Measurements from ENCODE around the gene MICALL2. TPM values are rescaled to one million over a fixed set of nuclear protein-coding genes. Genes with fewer than 3 reads are reported as not detected.

Gene MICALL2
- total RNA-seq, 2 experiments from 2014 or later = 2.1 to 2.3 TPM

DNA sequence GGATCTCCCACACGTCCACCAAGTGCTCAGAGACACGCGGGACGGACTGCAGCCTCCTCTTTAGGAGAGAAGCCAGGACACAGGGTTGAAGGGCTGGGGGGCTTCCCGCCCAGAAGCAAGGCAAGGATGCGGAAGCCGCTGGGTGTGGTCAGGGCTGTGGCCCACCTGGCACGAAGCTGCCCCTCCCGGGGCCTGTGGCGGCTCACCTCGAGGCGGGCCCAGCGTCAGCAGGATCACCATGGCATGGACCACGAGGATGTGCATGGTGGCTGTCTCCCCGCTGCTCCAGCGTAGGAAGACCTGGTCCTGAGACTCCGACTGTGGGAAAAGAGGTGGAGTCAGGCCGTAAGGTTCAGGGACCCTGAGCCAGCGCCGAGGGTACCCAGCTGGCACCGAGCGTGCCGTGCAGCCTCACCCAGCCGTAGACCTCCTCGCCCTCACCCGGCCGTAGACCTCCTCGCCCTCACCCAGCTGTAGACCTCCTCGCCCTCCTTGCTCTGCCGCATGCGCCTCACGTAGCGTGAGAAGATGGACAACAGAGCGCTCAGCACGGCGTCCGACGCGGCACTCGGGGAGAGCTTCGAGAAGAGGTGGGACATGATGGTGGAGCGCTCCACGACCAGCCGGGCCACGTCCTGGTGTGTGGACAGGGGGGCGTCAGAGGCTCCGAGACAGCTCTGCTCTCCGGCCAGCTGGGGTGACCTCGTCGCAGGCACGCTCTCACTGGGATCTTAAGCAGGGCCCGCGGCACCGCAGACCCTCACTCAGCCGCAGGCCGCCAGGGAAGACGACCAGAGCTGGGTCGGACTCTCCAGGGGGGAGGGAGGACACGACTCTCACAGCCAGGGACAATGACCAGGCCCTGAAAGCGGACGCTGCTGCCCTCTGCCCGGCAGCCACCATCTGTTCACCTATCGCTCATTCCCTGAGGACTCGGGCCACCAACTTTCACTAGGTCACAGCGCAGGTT is 24.6 kb upstream of the MICALL2 start:
- Mint-ChIP-seq H3K4me3 (no peak overlapping the region), H3K27ac (no peak overlapping the region), H3K9me3 (no peaks in the 10 kb centered on the region), H3K36me3 (peaks cover 6% of the 10 kb centered on the region), H3K27me3 (no peaks in the 10 kb centered on the region), H3K4me1 (no peaks in the 10 kb centered on the region)
- no peak for DNase-seq

DNA sequence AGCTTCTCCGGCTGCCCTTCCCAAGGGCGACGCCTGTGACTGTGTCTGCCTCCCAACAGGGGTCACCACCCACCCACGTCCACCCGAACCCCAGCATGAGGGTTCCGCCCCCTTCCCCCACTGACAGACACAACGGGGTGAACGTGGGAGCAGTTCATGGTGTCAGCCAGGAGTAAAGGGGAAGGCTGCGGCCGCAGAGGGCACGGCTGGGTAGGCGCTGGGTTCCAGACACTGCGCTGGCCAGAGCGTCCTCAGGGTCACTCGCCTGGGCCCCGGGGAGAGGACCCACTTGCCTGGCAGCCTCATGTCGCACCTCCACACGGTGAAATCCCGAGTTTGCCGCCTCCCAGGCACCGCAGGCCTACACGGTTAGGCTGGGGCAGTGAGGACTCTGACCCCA is 23.8 kb upstream of the MICALL2 start:
- H3K36me3 Mint-ChIP-seq = peaks cover 4% of the 10 kb centered on the region
- no peak overlapping the region for H3K27ac Mint-ChIP-seq
- H3K27me3 Mint-ChIP-seq = no peaks in the 10 kb centered on the region
- H3K4me1 Mint-ChIP-seq = no peaks in the 10 kb centered on the region
- no peak for DNase-seq
- H3K9me3 Mint-ChIP-seq = no peaks in the 10 kb centered on the region
- no peak overlapping the region for H3K4me3 Mint-ChIP-seq

DNA sequence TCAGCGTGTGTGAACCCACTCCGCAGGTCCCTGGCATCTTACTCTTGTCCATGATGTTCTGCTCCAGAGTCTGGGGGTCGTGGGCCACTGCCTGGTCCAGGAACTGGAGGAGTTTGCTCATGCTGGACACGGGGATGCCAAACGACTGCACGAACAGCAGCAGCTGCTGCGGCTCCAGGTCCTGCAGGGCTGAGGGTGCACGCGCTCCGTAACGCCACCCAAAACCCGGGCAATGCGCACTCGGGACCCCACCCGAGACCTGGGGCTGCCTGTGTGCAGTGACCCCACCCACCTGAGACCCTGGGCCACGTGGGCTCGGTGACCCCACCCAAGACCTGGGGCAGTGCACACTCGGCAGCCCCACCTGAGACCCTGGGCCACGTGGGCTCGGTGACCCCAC is 22.0 kb upstream of the MICALL2 start:
- no peak overlapping the region for H3K27ac Mint-ChIP-seq
- no peaks in the 10 kb centered on the region for H3K9me3 Mint-ChIP-seq
- DNase-seq = no peak
- H3K27me3 Mint-ChIP-seq = no peaks in the 10 kb centered on the region
- H3K36me3 Mint-ChIP-seq = peaks cover 4% of the 10 kb centered on the region
- no peaks in the 10 kb centered on the region for H3K4me1 Mint-ChIP-seq
- H3K4me3 Mint-ChIP-seq = no peak overlapping the region

DNA sequence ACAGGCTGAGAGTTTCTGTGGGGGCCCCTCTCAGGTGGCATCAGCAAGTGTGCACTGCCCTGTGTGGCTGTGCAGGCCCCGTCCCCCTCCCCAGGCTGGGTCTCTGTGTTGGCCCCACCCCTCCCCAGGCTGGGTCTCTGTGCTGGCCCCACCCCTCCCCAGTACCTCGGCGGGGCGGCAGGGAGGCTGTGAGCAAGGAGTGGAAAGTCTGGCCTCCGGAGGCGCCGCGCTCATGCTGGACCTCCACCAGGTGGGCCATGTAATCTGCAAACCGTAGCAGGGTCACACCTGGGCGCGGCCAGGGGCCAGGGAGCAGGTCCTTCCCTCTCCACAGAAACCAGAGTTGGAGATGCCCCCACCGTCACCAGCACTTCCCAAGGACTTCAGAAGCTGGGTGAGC is 21.4 kb upstream of the MICALL2 start:
- no peaks in the 10 kb centered on the region for H3K4me1 Mint-ChIP-seq
- H3K36me3 Mint-ChIP-seq = peaks cover 4% of the 10 kb centered on the region
- no peak overlapping the region for H3K27ac Mint-ChIP-seq
- DNase-seq = no peak
- no peak overlapping the region for H3K4me3 Mint-ChIP-seq
- no peaks in the 10 kb centered on the region for H3K27me3 Mint-ChIP-seq
- H3K9me3 Mint-ChIP-seq = no peaks in the 10 kb centered on the region

DNA sequence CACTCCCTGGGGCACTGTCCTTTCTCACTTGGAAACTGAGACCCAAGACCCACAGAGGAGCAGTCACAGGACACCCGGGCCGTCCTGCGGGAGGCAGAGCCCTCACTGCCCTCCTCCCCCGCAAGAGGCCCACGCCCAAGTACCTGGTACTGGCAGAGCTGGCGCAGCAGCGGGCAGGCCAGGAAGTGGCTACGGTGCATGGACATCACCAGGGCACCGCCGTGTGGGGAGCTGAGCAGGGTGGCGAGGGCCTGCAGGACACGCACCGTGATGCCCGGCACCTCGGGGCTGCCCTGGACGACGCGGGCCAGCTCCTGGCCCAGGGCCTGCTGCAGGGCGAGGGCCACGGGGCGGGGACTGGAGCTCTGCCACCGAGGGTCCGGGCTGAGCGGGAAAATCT is 20.0 kb upstream of the MICALL2 start:
- Mint-ChIP-seq H3K4me1 (peaks cover 2% of the 10 kb centered on the region), H3K27ac (no peak overlapping the region), H3K36me3 (peaks cover 7% of the 10 kb centered on the region), H3K27me3 (no peaks in the 10 kb centered on the region), H3K9me3 (no peaks in the 10 kb centered on the region), H3K4me3 (no peak overlapping the region)
- no peak for DNase-seq

DNA sequence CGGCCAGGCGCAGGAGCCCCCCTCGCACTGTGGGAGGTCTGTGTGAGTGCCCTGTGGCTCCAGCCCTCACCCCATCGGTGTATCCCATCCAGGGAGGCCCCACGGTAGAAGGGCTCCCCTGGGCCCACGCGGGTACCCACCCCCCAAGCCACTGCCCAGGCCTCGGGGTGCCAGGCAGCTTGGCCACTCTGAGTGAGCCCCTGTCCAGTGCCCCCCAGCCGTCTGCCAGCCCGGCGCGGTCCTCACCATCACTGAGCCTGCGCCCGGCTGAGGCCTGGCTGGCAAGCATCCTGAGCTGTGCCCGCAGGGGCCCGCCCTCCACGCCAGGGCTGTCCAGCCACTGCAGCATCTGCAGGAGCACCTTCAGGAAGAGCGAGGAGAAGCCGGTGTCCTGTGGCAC is 19.2 kb upstream of the MICALL2 start:
- no peak for DNase-seq
- H3K4me1 Mint-ChIP-seq = peaks cover 2% of the 10 kb centered on the region
- no peak overlapping the region for H3K4me3 Mint-ChIP-seq
- H3K36me3 Mint-ChIP-seq = peaks cover 5% of the 10 kb centered on the region
- no peak overlapping the region for H3K27ac Mint-ChIP-seq
- H3K27me3 Mint-ChIP-seq = no peaks in the 10 kb centered on the region
- no peaks in the 10 kb centered on the region for H3K9me3 Mint-ChIP-seq

DNA sequence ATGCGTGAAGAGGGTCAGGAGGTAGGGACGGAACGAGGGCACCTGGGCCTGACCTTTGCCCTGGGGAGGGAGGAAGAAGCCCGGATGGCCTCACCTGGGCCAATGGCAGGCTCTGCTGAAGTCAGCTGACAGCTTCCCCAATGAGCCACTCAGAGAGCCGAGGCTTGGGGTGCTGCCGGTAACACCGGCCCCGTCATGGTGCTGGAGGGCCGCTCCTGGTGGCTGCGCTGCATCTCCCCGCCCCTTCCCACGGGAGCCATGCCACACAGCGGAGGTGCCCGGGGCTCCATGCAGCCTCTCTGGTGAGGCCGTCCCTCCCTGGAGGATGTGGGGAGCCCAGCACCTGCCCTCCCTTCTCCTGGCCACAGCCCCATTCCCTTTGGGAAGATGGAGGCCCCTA is 17.6 kb upstream of the MICALL2 start:
- H3K27ac Mint-ChIP-seq = no peak overlapping the region
- H3K4me3 Mint-ChIP-seq = no peak overlapping the region
- H3K27me3 Mint-ChIP-seq = no peaks in the 10 kb centered on the region
- no peaks in the 10 kb centered on the region for H3K9me3 Mint-ChIP-seq
- peaks cover 4% of the 10 kb centered on the region for H3K36me3 Mint-ChIP-seq
- no peak for DNase-seq
- H3K4me1 Mint-ChIP-seq = peaks cover 2% of the 10 kb centered on the region

DNA sequence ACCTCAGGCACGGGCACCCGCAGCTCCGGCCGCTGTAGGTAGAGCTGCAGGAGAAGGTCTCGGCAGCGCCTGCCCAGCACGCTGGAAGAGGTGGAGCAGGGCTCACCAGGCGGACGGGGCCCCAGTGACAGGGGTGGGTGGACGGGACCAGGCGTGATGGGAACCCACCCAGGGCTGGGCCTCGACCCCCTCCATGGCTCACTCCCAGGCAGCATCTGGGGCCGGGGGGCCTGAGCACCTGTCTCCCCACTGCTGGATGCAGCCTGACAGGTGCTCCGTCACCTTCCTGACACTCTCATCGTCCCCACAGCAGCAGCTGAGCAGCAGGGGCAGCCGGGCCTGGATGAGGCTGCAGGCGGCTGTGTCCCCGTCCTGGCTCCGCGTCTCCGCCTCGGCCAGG is 16.7 kb upstream of the MICALL2 start:
- Mint-ChIP-seq H3K9me3 (no peaks in the 10 kb centered on the region), H3K36me3 (peaks cover 4% of the 10 kb centered on the region), H3K27me3 (no peaks in the 10 kb centered on the region), H3K4me1 (peaks cover 2% of the 10 kb centered on the region), H3K27ac (no peak overlapping the region), H3K4me3 (no peak overlapping the region)
- DNase-seq = no peak

DNA sequence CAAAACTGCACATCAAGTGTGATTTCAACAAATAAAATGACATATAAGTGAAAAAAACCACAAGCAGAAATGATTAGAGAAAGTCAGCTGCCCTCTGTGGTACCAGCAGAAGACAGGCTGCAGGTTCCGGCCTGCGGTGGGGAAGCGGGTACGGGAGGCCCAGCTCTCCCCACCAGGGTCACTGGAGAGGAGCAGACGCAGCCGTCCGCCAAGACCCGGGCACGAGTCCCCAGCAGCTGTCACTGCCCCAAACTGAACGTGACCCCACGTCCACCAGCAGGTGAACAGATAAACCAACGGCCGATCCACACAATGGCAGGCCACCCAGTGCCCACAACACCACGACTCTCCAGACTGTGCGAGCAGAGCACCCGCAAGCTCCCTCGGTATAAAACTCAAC is 16.1 kb upstream of the MICALL2 start:
- Mint-ChIP-seq H3K27me3 (no peaks in the 10 kb centered on the region), H3K9me3 (no peaks in the 10 kb centered on the region), H3K36me3 (peaks cover 4% of the 10 kb centered on the region), H3K27ac (no peak overlapping the region), H3K4me1 (peaks cover 2% of the 10 kb centered on the region), H3K4me3 (no peak overlapping the region)
- DNase-seq = no peak

DNA sequence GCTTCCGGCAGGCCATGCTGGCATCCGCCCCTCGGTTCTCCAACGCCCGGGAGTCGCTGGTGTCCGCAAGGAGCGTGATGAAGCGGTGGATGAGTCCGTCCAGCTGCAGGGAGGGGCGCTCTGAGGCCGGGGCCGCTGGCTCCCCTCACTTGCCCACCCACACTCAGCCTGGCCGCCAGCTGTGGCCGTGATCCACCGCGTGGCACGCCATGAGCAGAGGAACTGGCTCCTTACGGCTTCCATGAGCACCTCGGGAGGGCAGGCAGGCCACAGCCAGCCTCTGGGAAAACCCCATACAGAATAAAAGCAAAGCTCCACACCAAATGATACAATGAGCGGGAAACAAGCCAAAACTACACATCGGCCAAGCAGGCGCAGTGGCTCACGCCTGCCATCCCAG is 15.5 kb upstream of the MICALL2 start:
- Mint-ChIP-seq H3K36me3 (peaks cover 4% of the 10 kb centered on the region), H3K4me3 (no peak overlapping the region), H3K4me1 (peaks cover 2% of the 10 kb centered on the region), H3K27me3 (no peaks in the 10 kb centered on the region), H3K27ac (no peak overlapping the region), H3K9me3 (no peaks in the 10 kb centered on the region)
- DNase-seq = no peak

DNA sequence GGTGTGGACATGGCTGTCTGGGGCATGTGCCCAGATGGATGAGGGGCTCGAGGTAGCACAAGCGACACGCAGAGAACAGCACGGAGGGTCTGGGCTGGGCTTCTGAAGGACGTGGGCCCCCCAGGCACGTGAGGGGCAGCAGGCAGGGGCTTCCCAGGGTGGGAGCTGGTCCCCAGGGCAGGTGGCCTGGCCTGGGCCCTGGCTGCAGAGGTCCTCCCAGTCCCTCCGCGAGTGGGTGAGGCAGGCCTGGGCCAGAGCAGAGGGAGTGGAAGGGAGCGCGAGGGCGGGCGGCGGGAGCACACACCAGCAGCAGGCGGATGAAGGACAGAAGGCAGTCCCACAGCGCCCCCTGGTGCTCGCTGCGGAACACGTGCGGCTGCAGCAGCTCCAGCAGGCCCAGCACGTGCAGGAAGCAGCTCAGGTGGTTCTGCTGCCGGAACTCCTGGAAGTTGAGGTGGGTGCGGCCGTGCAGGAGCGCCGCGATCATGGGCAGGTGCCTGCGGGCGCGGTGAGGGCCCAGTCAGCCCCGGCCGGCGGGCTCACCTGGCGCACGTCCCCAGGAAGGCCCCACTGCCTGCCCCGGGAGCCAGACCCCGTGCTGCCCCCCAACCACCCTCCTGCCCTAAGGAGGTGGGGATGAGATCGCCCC is 14.7 kb upstream of the MICALL2 start:
- Mint-ChIP-seq H3K27ac (no peak overlapping the region), H3K4me3 (no peak overlapping the region), H3K9me3 (no peaks in the 10 kb centered on the region), H3K4me1 (peaks cover 2% of the 10 kb centered on the region), H3K27me3 (no peaks in the 10 kb centered on the region), H3K36me3 (peaks cover 4% of the 10 kb centered on the region)
- DNase-seq = peak; percentile 84

DNA sequence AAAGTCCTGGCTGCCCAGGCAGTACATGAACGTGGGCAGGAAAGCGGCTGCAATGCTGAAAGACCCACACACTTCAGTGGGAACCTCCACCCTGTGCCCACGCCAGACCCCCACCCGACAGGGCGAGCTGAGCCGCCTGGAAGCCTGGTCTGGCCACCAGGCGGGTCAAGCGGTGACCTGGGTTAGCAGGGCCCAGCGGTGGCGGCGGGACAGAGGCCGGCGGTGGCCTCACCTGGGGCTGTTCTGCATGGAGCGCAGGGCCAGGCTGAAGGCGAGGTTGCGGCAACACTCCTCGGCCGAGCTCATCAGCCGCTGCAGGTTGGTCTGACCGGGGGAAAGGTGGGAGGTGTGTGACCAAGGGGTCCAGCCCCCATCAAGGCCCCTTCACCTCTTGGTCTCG is 11.6 kb upstream of the MICALL2 start:
- H3K27me3 Mint-ChIP-seq = no peaks in the 10 kb centered on the region
- H3K4me3 Mint-ChIP-seq = no peak overlapping the region
- no peak for DNase-seq
- peaks cover 2% of the 10 kb centered on the region for H3K4me1 Mint-ChIP-seq
- no peaks in the 10 kb centered on the region for H3K9me3 Mint-ChIP-seq
- H3K27ac Mint-ChIP-seq = no peak overlapping the region
- H3K36me3 Mint-ChIP-seq = peaks cover 4% of the 10 kb centered on the region

DNA sequence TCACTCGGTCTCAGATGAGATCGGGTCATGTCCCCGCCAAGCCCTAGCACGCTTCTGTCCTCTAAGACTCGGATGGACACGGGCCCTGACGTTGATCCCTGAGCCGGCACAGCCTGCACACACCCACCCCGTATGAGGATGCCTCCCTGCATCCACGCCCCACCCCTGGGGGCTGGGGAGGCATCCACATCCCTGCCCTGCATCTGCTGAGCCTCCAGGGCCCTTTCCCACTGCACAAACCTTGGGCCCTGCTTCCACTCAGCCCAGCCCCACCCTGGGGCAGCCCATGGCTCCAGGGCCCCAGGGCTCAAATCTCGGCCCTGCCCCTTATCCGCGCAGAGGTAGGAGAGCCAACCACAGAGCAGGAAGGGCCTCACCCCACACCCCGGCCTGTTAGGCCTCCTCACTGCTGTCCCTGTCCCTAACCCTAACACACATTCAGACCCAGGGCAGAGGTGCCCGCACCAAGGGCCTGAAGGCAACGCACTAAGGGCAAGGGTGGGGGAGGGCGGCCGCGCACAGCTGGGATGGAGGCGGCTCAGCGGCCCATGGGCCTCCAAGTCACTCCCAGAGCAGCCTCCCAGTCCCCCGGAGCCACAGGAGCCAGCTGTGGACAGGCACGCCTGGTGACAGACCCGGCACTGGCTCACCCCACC is 9.5 kb upstream of the MICALL2 start:
- H3K4me1 Mint-ChIP-seq = no peaks in the 10 kb centered on the region
- no peak for DNase-seq
- H3K27ac Mint-ChIP-seq = no peak overlapping the region
- no peak overlapping the region for H3K4me3 Mint-ChIP-seq
- no peaks in the 10 kb centered on the region for H3K27me3 Mint-ChIP-seq
- H3K9me3 Mint-ChIP-seq = no peaks in the 10 kb centered on the region
- H3K36me3 Mint-ChIP-seq = peaks cover 2% of the 10 kb centered on the region

DNA sequence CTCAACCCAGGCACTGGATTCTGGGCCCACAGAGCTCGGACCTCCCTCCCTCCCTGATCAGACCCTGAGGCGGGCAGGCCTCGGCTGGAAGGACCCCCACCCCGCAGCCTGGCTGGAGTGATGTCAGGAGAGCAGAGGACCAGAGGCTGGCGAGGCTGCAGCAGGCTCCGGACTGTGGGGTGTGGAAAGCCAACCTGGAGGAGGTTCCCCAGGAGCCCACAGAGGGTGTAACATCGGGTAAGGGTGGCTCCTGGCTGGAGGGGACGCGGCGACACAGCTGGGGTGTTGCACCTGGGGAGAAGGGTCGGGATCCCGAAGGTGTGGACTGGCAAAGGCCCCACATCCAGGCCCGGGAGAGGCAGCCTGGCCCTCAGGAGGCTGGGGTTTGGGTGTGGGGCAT is 8.9 kb upstream of the MICALL2 start:
- Mint-ChIP-seq H3K4me1 (no peaks in the 10 kb centered on the region), H3K27ac (no peak overlapping the region), H3K4me3 (no peak overlapping the region)

DNA sequence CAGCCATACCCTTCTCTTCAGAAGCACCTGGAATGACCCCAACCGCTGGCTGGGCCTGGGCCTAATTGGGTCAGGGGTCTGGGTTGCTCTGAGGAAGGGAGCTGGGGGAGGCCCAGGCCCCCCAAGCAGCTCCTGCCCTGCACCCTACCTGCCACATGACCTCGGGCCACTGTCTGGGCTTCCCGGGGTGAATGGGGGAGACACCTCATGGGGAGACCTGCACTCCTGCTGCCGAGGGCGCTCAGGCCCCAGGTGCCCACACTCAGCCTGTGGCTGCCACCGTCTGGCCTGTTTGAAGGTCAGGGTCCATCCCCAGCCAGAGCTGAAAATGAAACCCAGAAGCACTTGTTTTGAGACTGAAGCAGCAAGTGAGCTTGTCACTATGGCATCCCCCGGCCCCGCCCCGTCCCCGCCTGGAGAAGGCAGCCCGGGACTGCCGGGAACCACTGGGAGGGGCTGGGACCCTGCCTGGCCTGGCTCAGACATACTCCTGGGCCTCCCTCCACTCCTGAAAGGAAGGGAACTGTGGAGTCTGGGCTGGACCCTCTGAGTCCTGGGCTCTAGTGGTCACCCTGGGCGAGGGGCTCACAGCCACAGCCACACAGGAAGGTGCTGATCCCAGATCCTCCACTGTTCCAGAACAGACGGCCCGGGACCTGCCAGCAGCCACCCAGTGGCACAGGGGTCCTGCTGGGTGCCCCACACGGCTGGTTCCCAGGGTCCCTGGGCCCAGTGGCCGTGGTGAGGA is 7.4 kb upstream of the MICALL2 start:
- Mint-ChIP-seq H3K27me3 (no peaks in the 10 kb centered on the region), H3K4me3 (no peak overlapping the region), H3K9me3 (no peaks in the 10 kb centered on the region), H3K4me1 (no peaks in the 10 kb centered on the region), H3K27ac (no peak overlapping the region), H3K36me3 (no peaks in the 10 kb centered on the region)
- DNase-seq = no peak

More for the DNA sequence above, 8.9 kb upstream of the MICALL2 start:
- H3K9me3 Mint-ChIP-seq = no peaks in the 10 kb centered on the region
- DNase-seq = no peak
- no peaks in the 10 kb centered on the region for H3K36me3 Mint-ChIP-seq
- no peaks in the 10 kb centered on the region for H3K27me3 Mint-ChIP-seq
